ENCODE results near the gene PSMA7.
"Not testable (repeated sequence)": the region's sequence is repeated elsewhere in the genome, so short reads cannot be mapped to it uniquely, and the experiment has no call there.

PSMA7 gene

GRCh38 chr20:62118113-62119043 lies 24.8 kb downstream of the PSMA7 start:
- no peak for DNase-seq

DNA sequence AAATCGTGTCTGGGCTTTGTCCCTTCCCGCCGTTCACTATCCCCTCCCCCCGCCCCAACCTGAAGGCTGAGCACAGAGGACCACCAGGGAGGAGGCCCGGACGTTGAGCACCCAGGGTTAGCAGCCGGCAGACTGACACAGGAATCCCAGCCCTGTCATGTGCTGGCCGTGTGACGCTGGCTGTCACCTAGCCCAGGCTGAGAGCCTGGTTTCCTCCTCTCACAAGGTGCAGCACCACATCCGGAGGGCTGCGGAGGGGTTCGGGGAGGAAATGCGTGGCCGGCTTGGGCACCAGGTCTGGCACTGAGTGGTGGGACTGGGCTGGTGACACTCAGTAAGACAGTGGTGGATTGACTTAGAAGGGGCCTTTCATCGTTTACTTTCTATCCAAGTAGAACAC lies 25.5 kb downstream of the PSMA7 start:
- peak; percentile 60 for DNase-seq

DNA sequence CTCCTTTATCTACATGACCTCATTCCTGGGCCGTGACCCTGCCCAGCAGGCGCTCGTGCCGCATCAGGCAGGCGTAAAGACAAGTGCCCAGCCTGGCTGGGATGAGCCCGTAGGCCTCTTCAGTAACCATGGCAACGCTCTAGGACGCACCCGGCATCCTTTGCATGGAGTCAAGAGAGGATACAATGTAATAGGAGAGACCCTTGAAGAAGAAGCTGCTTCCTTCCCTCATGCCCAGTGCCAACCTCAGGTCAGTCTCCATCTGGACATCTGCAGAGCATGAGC lies 25.9 kb downstream of the PSMA7 start:
- no peak for DNase-seq

DNA sequence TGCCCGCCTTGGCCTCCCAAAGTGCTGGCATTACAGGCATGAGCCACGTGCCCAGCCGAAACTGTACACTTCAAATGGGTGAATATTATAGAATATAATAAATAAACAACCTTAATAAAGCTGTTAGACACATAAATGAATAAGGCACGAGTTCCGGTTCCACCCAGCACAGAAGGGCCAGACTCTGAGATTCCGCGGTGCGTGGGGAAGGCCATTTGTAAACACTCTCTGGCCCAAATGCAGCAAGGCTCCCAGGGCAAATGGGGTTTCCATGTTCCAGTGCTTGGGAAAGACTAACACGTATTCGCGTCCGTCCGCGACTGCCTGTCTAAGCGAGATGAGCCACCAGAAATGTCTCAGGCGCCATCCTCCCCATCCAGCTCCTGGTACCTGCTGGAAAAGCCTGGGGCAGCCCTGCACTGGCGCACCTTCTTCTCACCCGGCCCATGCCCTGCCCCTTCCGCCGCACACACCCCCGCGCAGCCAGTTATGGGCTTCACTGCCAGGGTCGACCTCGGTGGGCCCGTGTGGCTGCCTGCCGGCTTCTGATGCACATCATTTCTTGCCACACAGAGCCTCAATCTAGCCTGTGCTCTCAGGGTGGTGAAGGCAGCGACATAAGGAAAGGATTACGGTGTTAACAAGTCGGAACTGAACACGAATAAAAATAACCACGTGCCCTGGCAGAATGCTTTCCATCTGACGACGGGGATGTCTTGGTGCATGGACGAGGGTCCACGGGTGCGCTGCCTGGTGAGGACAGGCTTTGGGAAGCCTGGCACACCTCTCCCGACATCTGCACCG lies 26.4 kb downstream of the PSMA7 start:
- no peak for DNase-seq

GRCh38 chr20:62115800-62116407 lies 27.3 kb downstream of the PSMA7 start:
- not testable (repeated sequence) for DNase-seq

- no peak for DNase-seq
These were observed 28.3 kb downstream of the PSMA7 start for GRCh38 chr20:62114894-62115293.

DNA sequence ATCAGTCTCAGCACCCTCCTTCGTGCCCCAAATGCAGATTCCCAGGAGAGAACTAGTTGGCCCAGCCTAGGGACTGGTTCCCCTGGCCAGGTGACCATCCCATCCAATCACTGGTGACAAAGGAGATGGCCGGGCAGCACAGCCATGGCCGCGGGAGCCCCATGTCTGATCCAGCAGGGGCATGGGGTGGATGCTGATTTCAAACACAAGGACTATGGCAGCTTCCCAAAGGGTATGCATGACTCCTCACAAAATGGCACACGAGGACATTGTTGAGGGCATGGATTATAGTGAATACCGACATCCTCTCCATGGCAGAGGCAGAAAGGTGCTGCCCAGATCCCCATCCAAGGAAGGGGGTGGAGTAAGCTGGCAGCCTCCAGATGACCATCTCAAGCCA lies 30.8 kb downstream of the PSMA7 start:
- no peak for DNase-seq

- no peak for DNase-seq
These were observed 32.0 kb downstream of the PSMA7 start for GRCh38 chr20:62111148-62111547.

- no peak for DNase-seq
These were observed 37.6 kb downstream of the PSMA7 start for GRCh38 chr20:62105592-62105991.

DNA sequence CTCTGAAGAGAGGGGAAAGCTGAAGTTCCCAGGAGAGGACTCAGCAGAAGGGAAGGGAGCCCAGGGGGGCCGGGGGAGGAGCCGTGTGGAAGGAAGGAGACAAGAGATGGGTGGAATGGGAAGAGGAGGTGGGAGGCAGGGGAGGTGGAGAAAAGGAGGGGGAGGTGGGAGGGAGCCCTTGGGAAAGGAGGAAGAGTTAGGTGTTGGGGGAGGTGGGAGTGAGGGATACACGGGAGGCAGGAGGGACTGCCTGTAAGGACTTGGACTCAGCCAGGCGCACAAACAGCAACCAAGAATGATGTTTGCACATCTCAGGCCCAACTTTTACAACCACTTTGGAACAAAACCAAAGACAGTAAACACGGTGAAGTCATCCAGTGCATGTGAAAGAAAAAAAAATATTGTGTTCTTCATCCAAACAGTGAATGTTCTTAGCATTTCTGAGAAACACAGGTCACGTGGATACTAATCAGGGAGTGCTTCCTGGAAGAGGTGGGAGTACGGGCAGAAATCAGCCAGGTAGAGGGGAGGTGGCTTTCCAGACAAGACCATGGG lies 38.3 kb downstream of the PSMA7 start:
- no peak for DNase-seq

DNA sequence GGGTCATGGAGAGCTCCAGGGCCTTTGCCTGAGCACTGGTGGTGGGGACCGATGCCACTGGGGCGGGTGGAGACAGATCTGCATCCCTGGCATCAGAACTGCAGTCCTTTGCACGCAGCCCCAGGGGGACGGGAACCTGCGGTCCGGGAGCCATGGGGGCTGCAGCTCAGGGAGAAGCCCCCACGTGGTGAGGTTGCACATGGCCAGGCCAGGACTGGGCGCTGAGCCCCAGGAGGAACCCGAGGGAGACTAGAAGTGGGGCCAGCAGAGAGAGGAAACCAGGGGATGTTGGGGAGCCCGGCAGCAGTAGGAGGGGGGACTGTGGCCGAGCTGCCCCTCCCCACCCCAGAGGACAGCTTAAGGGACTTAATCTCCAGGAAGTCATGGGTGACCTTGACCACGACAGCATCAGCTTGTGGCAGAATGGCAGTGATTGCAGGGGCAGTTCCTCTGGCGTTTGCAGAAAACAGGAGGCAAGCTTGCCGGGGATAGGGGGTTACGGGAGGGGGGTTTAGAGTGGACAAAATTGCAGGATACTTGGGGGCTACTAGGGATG lies 38.9 kb downstream of the PSMA7 start:
- DNase-seq: no peak

GRCh38 chr20:62103508-62104233 lies 39.5 kb downstream of the PSMA7 start:
- no peak for DNase-seq

GRCh38 chr20:62101078-62101477 lies 42.1 kb downstream of the PSMA7 start:
- no peak for DNase-seq

- no peak for DNase-seq
These were observed 45.2 kb downstream of the PSMA7 start for GRCh38 chr20:62097881-62098407.

- no peak for DNase-seq
These were observed 46.5 kb downstream of the PSMA7 start for GRCh38 chr20:62096421-62097380.

GRCh38 chr20:62089393-62089792 lies 53.8 kb downstream of the PSMA7 start:
- DNase-seq: no peak

DNA sequence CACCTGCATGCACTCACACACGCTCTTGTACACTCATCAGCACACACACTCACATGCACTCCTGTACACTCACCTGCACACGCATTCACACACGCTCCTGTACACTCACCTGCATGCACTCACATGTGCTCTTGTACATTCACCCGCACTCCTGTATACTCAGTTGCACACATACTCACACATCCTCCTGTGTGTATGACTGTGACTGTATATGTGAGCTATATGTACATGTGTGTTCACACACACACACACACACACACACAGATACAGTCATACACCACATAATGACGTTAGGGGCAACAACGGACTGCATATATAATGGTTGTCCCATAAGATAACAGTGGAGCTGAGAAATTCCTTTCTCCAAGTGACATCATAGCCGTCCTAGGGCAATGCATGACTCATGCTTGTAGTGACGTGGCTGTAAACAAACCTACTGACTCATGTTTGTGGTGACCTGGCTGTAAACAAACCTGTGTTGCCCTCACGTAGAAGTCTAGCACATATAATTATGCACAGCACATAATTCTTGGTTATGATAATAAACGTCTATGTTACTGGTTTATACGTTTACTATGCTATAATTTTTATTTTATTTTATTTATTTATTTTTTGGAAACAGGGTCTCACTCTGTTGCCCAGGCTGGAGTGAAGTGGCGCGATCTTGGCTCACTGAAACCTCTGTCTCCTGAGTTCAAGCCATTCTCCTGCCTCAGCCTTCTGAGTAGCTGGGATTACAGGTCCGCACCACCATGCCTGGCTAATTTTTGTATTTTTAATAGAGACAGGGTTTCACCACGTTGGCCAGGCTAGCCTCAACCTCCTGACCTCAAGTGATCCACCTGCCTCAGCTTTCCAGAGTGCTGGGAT lies 54.7 kb downstream of the PSMA7 start:
- no peak for DNase-seq

DNA sequence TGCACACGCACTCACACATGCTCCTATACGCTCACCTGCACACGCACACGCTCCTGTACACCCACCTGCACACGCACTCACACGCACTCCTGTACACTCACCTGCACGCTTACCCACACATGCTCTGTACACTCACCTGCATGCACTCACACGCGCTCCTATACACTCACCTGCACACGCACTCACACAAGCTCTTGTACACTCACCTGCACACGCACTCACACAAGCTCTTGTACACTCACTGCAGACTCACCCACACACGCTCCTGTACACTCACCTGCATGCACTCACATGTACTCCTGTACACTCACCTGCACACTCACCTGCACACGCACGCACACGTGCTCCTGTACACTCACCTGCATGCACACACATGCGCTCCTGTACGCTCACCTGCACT lies 55.6 kb downstream of the PSMA7 start:
- no peak for DNase-seq

GRCh38 chr20:62087227-62087626 lies 56.0 kb downstream of the PSMA7 start:
- DNase-seq: no peak
